ENCODE results near the gene ANAPC5.
"Not testable (repeated sequence)": the region's sequence is repeated elsewhere in the genome, so short reads cannot be mapped to it uniquely, and the experiment has no call there.

ANAPC5 gene

GRCh38 chr12:121388421-121388981 lies 36.3 kb upstream of the ANAPC5 start:
- no peak for TF ChIP-seq EZH2phosphoT487 (IDR thresholded peaks at IDR 0.05; ENCODE audit: borderline replicate concordance, low read length)
- no peak for TF ChIP-seq CTCF (IDR thresholded peaks at IDR 0.05; ENCODE audit: low read depth, low read length, poor library complexity, severe bottlenecking)
- Histone ChIP-seq H3K9me3 (ENCODE audit: control insufficient read depth, insufficient read depth, low read length) (no peaks in the 10 kb centered on the region), H3K9me2 (replicated peaks; ENCODE audit: control insufficient read depth, low read length) (no peaks in the 10 kb centered on the region), H3K4me3 (ENCODE audit: low read length) (no peak overlapping the region), H3K4me2 (ENCODE audit: low read length) (no peak overlapping the region), H3K36me3 (ENCODE audit: control insufficient read depth, low read length) (no peaks in the 10 kb centered on the region), H3K4me1 (ENCODE audit: control insufficient read depth, low read length) (no peaks in the 10 kb centered on the region), H3K79me2 (ENCODE audit: control insufficient read depth, low read length) (no peaks in the 10 kb centered on the region), H3K27ac (ENCODE audit: low read depth, low read length) (no peak overlapping the region), H3F3A (ENCODE audit: control insufficient read depth, insufficient read depth) (no peaks in the 10 kb centered on the region), H3K27me3 (ENCODE audit: control insufficient read depth, low read length) (no peaks in the 10 kb centered on the region), H4K20me1 (ENCODE audit: control insufficient read depth, insufficient read depth, low read depth, low read length) (no peaks in the 10 kb centered on the region)

GRCh38 chr12:121384891-121385290 lies 32.7 kb upstream of the ANAPC5 start:
- not testable (repeated sequence) for H3K27ac ChIP-seq (ENCODE audit: low read depth, low read length); H3K27me3 ChIP-seq (ENCODE audit: control insufficient read depth, low read length); H3K4me1 ChIP-seq (ENCODE audit: control insufficient read depth, low read length); H3K4me2 ChIP-seq (ENCODE audit: low read length); H3K4me3 ChIP-seq (ENCODE audit: low read length); H3K79me2 ChIP-seq (ENCODE audit: control insufficient read depth, low read length); H3K9me3 ChIP-seq (ENCODE audit: control insufficient read depth, insufficient read depth, low read length); H3K36me3 ChIP-seq (ENCODE audit: control insufficient read depth, low read length); H4K20me1 ChIP-seq (ENCODE audit: control insufficient read depth, insufficient read depth, low read depth, low read length); H3K9me2 ChIP-seq (replicated peaks; ENCODE audit: control insufficient read depth, low read length); H3F3A ChIP-seq (ENCODE audit: control insufficient read depth, insufficient read depth)

- Histone ChIP-seq H3K27me3 (ENCODE audit: control insufficient read depth, low read length) (peaks cover 4% of the 10 kb centered on the region), H3K4me3 (ENCODE audit: low read length) (no peak overlapping the region), H3K4me1 (ENCODE audit: control insufficient read depth, low read length) (no peaks in the 10 kb centered on the region), H3F3A (ENCODE audit: control insufficient read depth, insufficient read depth) (no peaks in the 10 kb centered on the region), H3K27ac (ENCODE audit: low read depth, low read length) (no peak overlapping the region), H3K79me2 (ENCODE audit: control insufficient read depth, low read length) (no peaks in the 10 kb centered on the region), H3K9me2 (replicated peaks; ENCODE audit: control insufficient read depth, low read length) (no peaks in the 10 kb centered on the region), H3K4me2 (ENCODE audit: low read length) (no peak overlapping the region), H3K36me3 (ENCODE audit: control insufficient read depth, low read length) (no peaks in the 10 kb centered on the region), H3K9me3 (ENCODE audit: control insufficient read depth, insufficient read depth, low read length) (no peaks in the 10 kb centered on the region), H4K20me1 (ENCODE audit: control insufficient read depth, insufficient read depth, low read depth, low read length) (no peaks in the 10 kb centered on the region)
- no peak for TF ChIP-seq EZH2phosphoT487 (IDR thresholded peaks at IDR 0.05; ENCODE audit: borderline replicate concordance, low read length)
- TF ChIP-seq CTCF (IDR thresholded peaks at IDR 0.05; ENCODE audit: low read depth, low read length, poor library complexity, severe bottlenecking): no peak
Measured at GRCh38 chr12:121383601-121384021, 31.4 kb upstream of the ANAPC5 start.

GRCh38 chr12:121379945-121380344 lies 27.7 kb upstream of the ANAPC5 start:
- H3K9me3 ChIP-seq (ENCODE audit: control insufficient read depth, insufficient read depth, low read length): no peaks in the 10 kb centered on the region; the same call in 1 of the 2 replicates
- H3K27me3 ChIP-seq (ENCODE audit: control insufficient read depth, low read length): peaks cover 4% of the 10 kb centered on the region
- TF ChIP-seq CTCF (IDR thresholded peaks at IDR 0.05; ENCODE audit: low read depth, low read length, poor library complexity, severe bottlenecking) (no peak), EZH2phosphoT487 (IDR thresholded peaks at IDR 0.05; ENCODE audit: borderline replicate concordance, low read length) (no peak)
- H3K36me3 ChIP-seq (ENCODE audit: control insufficient read depth, low read length): no peaks in the 10 kb centered on the region
- no peaks in the 10 kb centered on the region for H3K4me1 ChIP-seq (ENCODE audit: control insufficient read depth, low read length)
- no peaks in the 10 kb centered on the region for H3K79me2 ChIP-seq (ENCODE audit: control insufficient read depth, low read length)
- H3K27ac ChIP-seq (ENCODE audit: low read depth, low read length): no peak overlapping the region
- no peak overlapping the region for H3K4me2 ChIP-seq (ENCODE audit: low read length)
- H3K9me2 ChIP-seq (replicated peaks; ENCODE audit: control insufficient read depth, low read length): no peaks in the 10 kb centered on the region
- no peaks in the 10 kb centered on the region for H4K20me1 ChIP-seq (ENCODE audit: control insufficient read depth, insufficient read depth, low read depth, low read length)
- no peak overlapping the region for H3K4me3 ChIP-seq (ENCODE audit: low read length)
- no peaks in the 10 kb centered on the region for H3F3A ChIP-seq (ENCODE audit: control insufficient read depth, insufficient read depth)

Data from DOHH2 (cell line).